Measurements from ENCODE around the gene CEP41. TPM values are rescaled to one million over a fixed set of nuclear protein-coding genes. Genes with fewer than 3 reads are reported as not detected.

Gene CEP41
- polyA plus RNA-seq, 2 donors: 2.3 to 2.5 TPM

GRCh38 chr7:130362251-130362816 is 78.5 kb downstream of the CEP41 start:
- WGBS, 2 donors: 94 to 95% methylated on average over 10 of the region's 10 CpGs
- Histone ChIP-seq H3K36me3 (ENCODE audit: control insufficient read depth in 2 of 2, insufficient read depth in 2 of 2, low read length in 1 of 2) (no peaks in the 10 kb centered on the region), H3K27me3 (ENCODE audit: control insufficient read depth in 1 of 2, insufficient read depth in 2 of 2, low read length in 2 of 2) (no peaks in the 10 kb centered on the region), H3K9me3 (ENCODE audit: control insufficient read depth in 2 of 2, insufficient read depth in 1 of 2, low read depth in 1 of 2, low read length in 1 of 2) (peaks cover 3% of the 10 kb centered on the region in 2 donors), H3K4me1 (ENCODE audit: control insufficient read depth in 2 of 2, insufficient read depth in 2 of 2, low read length in 1 of 2) (peaks cover 0 to 2% of the 10 kb centered on the region in 2 donors), H3K4me3 (ENCODE audit: low read depth in 1 of 2, low read length in 2 of 2) (no peak overlapping the region), H3K27ac (ENCODE audit: low read depth in 2 of 2, low read length in 1 of 2) (no peak overlapping the region)

GRCh38 chr7:130361681-130362080 is 79.1 kb downstream of the CEP41 start:
- Histone ChIP-seq H3K27me3 (ENCODE audit: control insufficient read depth in 1 of 2, insufficient read depth in 2 of 2, low read length in 2 of 2) (no peaks in the 10 kb centered on the region), H3K27ac (ENCODE audit: low read depth in 2 of 2, low read length in 1 of 2) (no peak overlapping the region), H3K4me3 (ENCODE audit: low read depth in 1 of 2, low read length in 2 of 2) (no peak overlapping the region), H3K4me1 (ENCODE audit: control insufficient read depth in 2 of 2, insufficient read depth in 2 of 2, low read length in 1 of 2) (peaks cover 2 to 5% of the 10 kb centered on the region in 2 donors), H3K36me3 (ENCODE audit: control insufficient read depth in 2 of 2, insufficient read depth in 2 of 2, low read length in 1 of 2) (no peaks in the 10 kb centered on the region), H3K9me3 (ENCODE audit: control insufficient read depth in 2 of 2, insufficient read depth in 1 of 2, low read depth in 1 of 2, low read length in 1 of 2) (peaks cover 3% of the 10 kb centered on the region in 2 donors)
- 93 to 94% methylated on average over 7 of the region's 7 CpGs for WGBS, 2 donors

GRCh38 chr7:130360518-130360917 is 80.3 kb downstream of the CEP41 start:
- Histone ChIP-seq H3K27me3 (ENCODE audit: control insufficient read depth in 1 of 2, insufficient read depth in 2 of 2, low read length in 2 of 2) (no peaks in the 10 kb centered on the region), H3K36me3 (ENCODE audit: control insufficient read depth in 2 of 2, insufficient read depth in 2 of 2, low read length in 1 of 2) (no peaks in the 10 kb centered on the region), H3K27ac (ENCODE audit: low read depth in 2 of 2, low read length in 1 of 2) (no peak overlapping the region), H3K4me1 (ENCODE audit: control insufficient read depth in 2 of 2, insufficient read depth in 2 of 2, low read length in 1 of 2) (peaks cover 10 to 12% of the 10 kb centered on the region in 2 donors), H3K4me3 (ENCODE audit: low read depth in 1 of 2, low read length in 2 of 2) (no peak overlapping the region), H3K9me3 (ENCODE audit: control insufficient read depth in 2 of 2, insufficient read depth in 1 of 2, low read depth in 1 of 2, low read length in 1 of 2) (peaks cover 3% of the 10 kb centered on the region in 2 donors)
- WGBS, 2 donors: 95 to 98% methylated on average over 3 of the region's 3 CpGs

GRCh38 chr7:130359276-130359857 is 81.4 kb downstream of the CEP41 start:
- Histone ChIP-seq H3K27me3 (ENCODE audit: control insufficient read depth in 1 of 2, insufficient read depth in 2 of 2, low read length in 2 of 2) (no peaks in the 10 kb centered on the region), H3K4me1 (ENCODE audit: control insufficient read depth in 2 of 2, insufficient read depth in 2 of 2, low read length in 1 of 2) (peaks cover 8 to 12% of the 10 kb centered on the region in 2 donors), H3K36me3 (ENCODE audit: control insufficient read depth in 2 of 2, insufficient read depth in 2 of 2, low read length in 1 of 2) (no peaks in the 10 kb centered on the region), H3K9me3 (ENCODE audit: control insufficient read depth in 2 of 2, insufficient read depth in 1 of 2, low read depth in 1 of 2, low read length in 1 of 2) (peaks cover 3% of the 10 kb centered on the region in 2 donors), H3K27ac (ENCODE audit: low read depth in 2 of 2, low read length in 1 of 2) (no peak overlapping the region), H3K4me3 (ENCODE audit: low read depth in 1 of 2, low read length in 2 of 2) (no peak overlapping the region)
- 66 to 90% methylated on average over 5 of the region's 5 CpGs for WGBS, 2 donors

GRCh38 chr7:130358471-130358870 is 82.3 kb downstream of the CEP41 start:
- peaks cover 8 to 12% of the 10 kb centered on the region in 2 donors for H3K4me1 ChIP-seq (ENCODE audit: control insufficient read depth in 2 of 2, insufficient read depth in 2 of 2, low read length in 1 of 2)
- H3K4me3 ChIP-seq (ENCODE audit: low read depth in 1 of 2, low read length in 2 of 2): no peak overlapping the region
- H3K27ac ChIP-seq (ENCODE audit: low read depth in 2 of 2, low read length in 1 of 2): no peak overlapping the region
- 95% methylated on average over 4 of the region's 4 CpGs for WGBS, 2 donors
- H3K9me3 ChIP-seq (ENCODE audit: control insufficient read depth in 2 of 2, insufficient read depth in 1 of 2, low read depth in 1 of 2, low read length in 1 of 2): peaks cover 3% of the 10 kb centered on the region in 2 donors
- H3K36me3 ChIP-seq (ENCODE audit: control insufficient read depth in 2 of 2, insufficient read depth in 2 of 2, low read length in 1 of 2): no peaks in the 10 kb centered on the region
- H3K27me3 ChIP-seq (ENCODE audit: control insufficient read depth in 1 of 2, insufficient read depth in 2 of 2, low read length in 2 of 2): no peaks in the 10 kb centered on the region

GRCh38 chr7:130356876-130357611 is 83.8 kb downstream of the CEP41 start:
- Histone ChIP-seq H3K9me3 (ENCODE audit: control insufficient read depth in 2 of 2, insufficient read depth in 1 of 2, low read depth in 1 of 2, low read length in 1 of 2) (peaks cover 3% of the 10 kb centered on the region in 2 donors), H3K27me3 (ENCODE audit: control insufficient read depth in 1 of 2, insufficient read depth in 2 of 2, low read length in 2 of 2) (no peaks in the 10 kb centered on the region), H3K4me3 (ENCODE audit: low read depth in 1 of 2, low read length in 2 of 2) (no peak overlapping the region), H3K27ac (ENCODE audit: low read depth in 2 of 2, low read length in 1 of 2) (peak overlapping the region; percentile 83 to 91), H3K36me3 (ENCODE audit: control insufficient read depth in 2 of 2, insufficient read depth in 2 of 2, low read length in 1 of 2) (no peaks in the 10 kb centered on the region), H3K4me1 (ENCODE audit: control insufficient read depth in 2 of 2, insufficient read depth in 2 of 2, low read length in 1 of 2) (peaks cover 8 to 12% of the 10 kb centered on the region in 2 donors)
- 48 to 65% methylated on average over 16 of the region's 16 CpGs for WGBS, 2 donors

GRCh38 chr7:130356121-130356875 is 84.5 kb downstream of the CEP41 start:
- Histone ChIP-seq H3K27ac (ENCODE audit: low read depth in 2 of 2, low read length in 1 of 2) (peak overlapping the region; percentile 83 to 91), H3K9me3 (ENCODE audit: control insufficient read depth in 2 of 2, insufficient read depth in 1 of 2, low read depth in 1 of 2, low read length in 1 of 2) (peaks cover 3% of the 10 kb centered on the region in 2 donors), H3K27me3 (ENCODE audit: control insufficient read depth in 1 of 2, insufficient read depth in 2 of 2, low read length in 2 of 2) (no peaks in the 10 kb centered on the region), H3K36me3 (ENCODE audit: control insufficient read depth in 2 of 2, insufficient read depth in 2 of 2, low read length in 1 of 2) (no peaks in the 10 kb centered on the region), H3K4me1 (ENCODE audit: control insufficient read depth in 2 of 2, insufficient read depth in 2 of 2, low read length in 1 of 2) (peaks cover 8 to 16% of the 10 kb centered on the region in 2 donors), H3K4me3 (ENCODE audit: low read depth in 1 of 2, low read length in 2 of 2) (no peak overlapping the region)
- WGBS, 2 donors: 33 to 46% methylated on average over 9 of the region's 9 CpGs

- Histone ChIP-seq H3K27ac (ENCODE audit: low read depth in 2 of 2, low read length in 1 of 2) (peak overlapping the region; percentile 28 to 35), H3K4me1 (ENCODE audit: control insufficient read depth in 2 of 2, insufficient read depth in 2 of 2, low read length in 1 of 2) (peaks cover 8 to 19% of the 10 kb centered on the region in 2 donors), H3K36me3 (ENCODE audit: control insufficient read depth in 2 of 2, insufficient read depth in 2 of 2, low read length in 1 of 2) (no peaks in the 10 kb centered on the region), H3K4me3 (ENCODE audit: low read depth in 1 of 2, low read length in 2 of 2) (no peak overlapping the region), H3K27me3 (ENCODE audit: control insufficient read depth in 1 of 2, insufficient read depth in 2 of 2, low read length in 2 of 2) (no peaks in the 10 kb centered on the region), H3K9me3 (ENCODE audit: control insufficient read depth in 2 of 2, insufficient read depth in 1 of 2, low read depth in 1 of 2, low read length in 1 of 2) (no peaks in the 10 kb centered on the region)
- WGBS, 2 donors: 88 to 93% methylated on average over 7 of the region's 7 CpGs
Measured at GRCh38 chr7:130353196-130353595, 87.6 kb downstream of the CEP41 start.

Measured in esophagus (tissue), 2 donors.